NCI-H1436 (cell line): ENCODE measurements around the gene FOXF1.

ENCODE experiments used
- DNase-seq: peaks from one replicate; lab custom pipeline; 2025; lab: John Stamatoyannopoulos, UW

The FOXF1 gene

GRCh38 chr16:86492961-86493629, 17.2 kb upstream of the FOXF1 start:
- no peak for DNase-seq

DNA sequence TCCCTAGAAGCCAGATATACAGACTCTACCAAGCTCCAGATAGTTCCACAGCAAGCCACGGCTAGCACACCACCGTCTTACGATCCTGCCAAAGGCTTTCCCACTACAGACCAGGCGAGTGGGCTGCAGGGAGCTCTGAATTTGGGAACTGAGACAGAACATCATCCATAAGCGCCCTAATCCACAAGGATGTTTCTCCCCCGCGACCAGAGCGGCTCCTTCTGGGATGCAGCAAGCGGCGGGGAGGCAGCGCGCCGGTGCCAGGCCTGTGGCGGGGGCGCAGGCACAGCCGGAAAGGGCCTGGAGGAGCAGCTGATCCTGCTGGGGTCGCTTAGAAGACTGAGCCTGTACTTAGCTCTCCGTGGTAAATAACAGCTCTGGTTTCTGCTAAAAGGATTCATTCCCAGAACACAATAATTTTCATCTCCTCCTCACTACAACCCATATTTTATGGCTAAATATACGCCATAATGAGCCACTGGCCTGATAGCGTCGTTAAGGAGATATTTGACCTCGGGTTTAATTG, 16.2 kb upstream of the FOXF1 start:
- no peak for DNase-seq

DNA sequence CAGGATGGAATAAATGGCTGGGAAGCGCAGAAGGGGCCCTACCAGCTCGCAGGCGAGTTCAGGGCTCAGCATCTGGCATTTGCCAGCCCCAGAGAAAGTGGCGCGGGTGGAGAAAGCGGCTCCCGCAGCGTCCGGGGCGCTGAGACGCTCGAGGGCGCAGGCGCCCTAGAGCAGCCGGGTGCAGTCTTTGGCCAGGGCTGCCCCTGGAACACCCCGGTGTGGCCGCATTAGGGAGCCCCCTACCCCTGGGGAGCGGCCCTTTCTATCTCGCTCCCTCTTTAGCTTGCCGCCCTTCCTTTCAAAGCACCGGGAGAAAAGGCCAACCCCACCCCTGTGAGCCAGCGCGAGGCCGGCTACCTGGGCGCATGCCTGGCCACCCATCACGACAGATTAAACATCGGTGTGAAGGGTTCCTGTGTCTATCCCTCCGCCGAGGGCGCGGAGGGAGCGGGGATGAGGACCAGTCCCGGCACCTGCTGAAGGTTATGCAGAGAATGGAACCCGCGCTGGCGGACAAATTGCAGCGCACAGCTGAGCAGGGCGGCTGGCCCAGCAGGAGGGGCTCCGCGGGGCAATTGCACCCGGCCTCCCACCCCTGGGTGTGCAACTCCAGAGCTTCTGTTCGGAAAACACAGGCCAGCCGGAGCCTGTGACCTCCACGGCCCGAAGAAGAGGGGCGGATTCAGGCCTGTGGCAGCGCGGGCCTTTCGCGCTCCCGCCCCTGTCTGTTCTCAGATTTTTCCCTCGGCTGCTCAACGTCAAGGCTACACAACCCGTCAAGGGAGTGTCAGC, 15.6 kb upstream of the FOXF1 start:
- no peak for DNase-seq

DNA sequence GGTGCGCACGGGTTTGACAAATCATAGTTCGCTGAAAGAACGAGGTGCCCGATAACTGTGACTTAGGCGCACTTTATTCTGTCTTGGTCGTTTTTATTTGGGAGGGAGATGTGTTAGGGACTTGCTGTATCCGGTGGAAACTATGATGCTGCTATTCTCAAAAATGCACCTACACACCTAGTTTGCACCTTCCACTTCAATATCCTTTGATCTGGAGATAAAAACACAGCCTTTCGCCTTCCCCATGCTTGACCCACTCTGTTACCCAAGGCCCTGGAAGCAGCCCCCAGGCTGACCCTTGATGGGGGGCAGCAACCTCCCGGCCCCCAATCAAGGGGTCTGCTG, 15.0 kb upstream of the FOXF1 start:
- no peak for DNase-seq

GRCh38 chr16:86495756-86496261, 14.5 kb upstream of the FOXF1 start:
- DNase-seq, result no peak

- no peak for DNase-seq
These were observed 13.9 kb upstream of the FOXF1 start for GRCh38 chr16:86496262-86496928.

DNA sequence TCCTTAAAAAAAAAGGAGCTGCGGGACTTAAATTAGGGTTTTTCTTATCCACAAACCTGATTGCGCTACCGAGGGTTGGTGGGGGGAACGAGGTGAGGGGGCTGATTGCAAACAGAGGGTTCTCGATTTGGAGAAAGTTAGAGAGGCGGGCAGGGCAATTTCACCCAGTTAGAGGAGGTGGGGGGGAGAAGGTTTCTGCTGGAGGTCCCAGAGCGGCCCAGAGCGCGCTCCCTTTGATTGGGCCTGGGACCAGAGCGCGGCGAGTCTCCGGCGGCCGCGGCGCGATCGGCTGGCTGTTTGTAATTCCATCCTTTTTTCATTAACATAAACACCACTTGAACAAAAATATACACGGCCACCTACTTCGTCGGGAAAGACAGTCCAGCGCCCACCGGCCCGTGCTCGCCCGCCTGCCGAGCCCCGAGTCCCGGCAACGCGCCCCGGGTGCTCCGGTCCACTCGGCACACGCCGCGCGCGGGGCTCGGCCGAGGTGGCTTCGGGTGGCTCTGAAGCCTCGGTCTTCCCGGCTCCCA, 13.3 kb upstream of the FOXF1 start:
- no peak for DNase-seq

GRCh38 chr16:86497551-86498021, 12.7 kb upstream of the FOXF1 start:
- DNase-seq, result no peak

DNA sequence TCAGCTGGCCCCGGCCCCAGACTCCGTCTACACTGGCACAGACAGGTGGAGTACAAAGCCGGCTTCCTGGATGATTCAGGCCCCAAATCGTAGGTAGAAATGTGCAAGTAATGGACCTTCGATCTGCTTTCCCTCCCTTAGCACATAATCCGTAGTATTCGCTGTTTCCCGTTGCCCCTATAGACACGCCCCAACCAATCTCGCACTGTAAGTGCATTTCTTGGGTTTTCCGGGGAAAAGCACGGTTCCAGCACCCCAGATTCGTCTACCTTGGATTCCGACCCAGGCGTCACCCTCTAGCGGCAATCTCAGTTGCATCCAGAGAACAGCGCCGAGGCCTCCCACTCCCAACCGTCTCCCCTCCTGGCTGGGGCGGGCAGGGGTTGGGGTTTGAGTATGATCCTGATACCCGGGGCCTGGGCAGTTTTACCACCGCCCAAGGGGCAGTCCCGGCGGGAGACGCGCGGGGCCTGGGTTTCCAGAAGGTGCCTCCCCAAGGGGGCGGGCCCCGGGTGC, 12.1 kb upstream of the FOXF1 start:
- DNase-seq, result no peak

DNA sequence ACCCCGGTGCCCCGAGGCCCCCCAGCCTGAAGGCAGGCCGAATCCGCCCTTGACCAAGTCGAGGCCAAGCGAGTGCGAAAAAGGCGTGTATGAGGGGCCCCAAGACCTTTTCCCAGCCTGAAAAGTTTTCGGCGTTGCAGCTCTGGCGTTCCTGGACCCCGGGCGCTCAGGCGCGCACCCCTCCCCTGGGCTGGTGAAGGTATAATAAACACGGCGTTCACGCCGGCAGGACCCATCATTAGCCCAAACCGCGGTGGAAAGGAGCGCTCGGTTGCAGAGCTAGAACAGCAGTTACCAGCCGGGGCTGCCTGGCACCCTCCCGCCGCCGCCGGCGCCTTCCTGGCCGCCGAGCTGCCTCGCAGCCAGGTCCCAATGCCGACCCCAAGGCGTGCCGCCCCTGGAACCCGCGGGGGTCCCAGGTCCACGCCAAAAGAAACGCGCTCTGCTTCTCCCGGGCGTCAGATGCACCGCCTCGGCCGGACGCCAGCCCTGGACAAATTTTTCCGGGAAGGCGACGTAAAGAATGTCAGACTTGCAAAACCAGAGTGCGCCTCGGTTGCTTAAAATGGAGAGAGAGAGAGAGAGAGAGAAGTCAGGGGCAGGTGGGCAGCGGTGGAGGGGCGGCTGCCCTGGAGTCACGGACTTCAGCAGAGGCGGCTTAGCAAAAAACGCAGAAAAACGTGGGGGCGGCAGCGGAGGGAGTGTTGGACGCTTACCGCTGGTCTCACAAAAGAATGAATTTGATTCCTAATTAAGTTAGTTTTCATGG, 11.5 kb upstream of the FOXF1 start:
- no peak for DNase-seq

- DNase-seq, result no peak
These were observed 10.9 kb upstream of the FOXF1 start for GRCh38 chr16:86499440-86499786.

DNA sequence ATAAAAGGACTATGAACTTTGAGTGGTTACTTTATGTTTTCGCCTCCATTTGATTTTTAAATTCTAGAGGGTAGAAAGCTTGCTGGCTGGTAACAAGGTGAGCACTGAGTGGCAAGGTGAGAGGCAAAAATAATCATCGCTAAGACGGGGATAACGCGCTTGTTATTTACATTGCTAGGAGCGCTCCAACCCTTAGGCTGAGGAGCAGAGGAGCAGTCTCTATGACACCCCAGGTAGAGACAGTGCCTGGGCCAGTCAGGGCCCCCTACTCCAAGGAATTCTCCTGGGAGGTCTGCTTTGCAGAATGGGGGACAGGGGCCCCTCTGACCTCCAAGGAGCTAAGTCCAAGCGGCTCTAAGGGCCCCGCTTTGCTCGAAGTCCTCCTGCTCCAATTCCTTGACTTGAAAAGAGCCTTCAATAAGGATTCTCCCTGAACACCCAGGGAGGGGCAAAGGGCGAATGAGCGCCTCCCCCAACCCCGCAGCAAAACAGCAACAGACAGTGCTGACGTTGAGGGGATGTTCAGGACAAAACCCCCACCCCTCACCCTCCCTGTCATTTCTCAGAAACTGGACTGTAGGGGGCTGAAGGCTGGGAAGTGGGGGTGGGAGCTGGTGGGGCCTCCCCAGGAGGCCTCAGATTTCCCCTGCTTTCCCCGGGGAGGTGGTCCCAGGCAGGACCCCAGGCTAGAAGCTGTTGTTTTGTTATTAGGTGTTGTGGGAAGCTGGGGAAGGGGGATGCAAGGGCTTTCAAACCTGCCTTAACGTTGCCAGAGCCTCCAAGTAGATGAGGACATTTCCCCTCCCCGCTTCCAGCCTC, 10.2 kb upstream of the FOXF1 start:
- no peak for DNase-seq

GRCh38 chr16:86500708-86501510, 9.4 kb upstream of the FOXF1 start:
- no peak for DNase-seq

- no peak for DNase-seq
These were observed 8.1 kb upstream of the FOXF1 start for GRCh38 chr16:86501989-86502855.

DNA sequence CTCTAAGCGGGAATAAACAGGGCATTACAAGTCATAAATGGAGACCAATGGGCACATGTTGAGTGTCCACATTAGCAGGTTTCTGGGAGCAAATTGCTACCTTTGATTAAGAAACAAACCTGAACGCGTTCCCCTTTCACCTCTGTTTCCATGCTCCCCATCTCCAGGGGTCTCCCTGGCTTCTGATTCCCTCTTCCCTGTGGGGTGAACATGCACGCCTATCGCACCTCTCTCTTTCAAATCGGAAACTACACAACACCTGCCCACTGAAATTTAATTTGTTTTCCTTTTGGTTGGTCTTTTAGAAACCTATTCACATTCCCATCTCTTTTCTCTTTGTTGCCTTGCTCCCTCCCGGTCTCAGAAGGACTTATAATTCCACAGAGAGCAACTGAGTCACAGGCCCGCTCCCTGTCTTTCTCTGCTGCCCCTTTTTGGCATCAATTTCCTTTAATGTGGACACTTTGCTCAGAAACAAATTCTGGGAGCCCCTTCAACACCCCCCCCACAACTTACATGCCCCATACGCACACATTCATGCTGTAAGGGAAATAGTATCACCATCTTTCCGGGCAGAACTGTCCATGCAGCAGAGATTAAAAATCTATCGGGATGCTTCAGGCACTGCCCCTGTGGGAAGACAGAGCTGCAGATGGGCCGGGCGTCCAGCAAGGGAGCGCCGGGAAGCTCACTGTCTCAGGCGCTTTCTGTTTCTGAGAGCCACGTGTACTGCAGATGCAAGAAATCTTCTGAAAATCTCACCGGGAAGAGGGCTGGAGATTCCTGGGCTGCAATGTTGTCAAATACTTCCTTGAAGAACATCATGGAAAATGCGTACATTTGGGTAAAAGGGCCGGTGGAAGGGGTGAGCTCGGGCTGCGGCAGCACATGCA, 7.2 kb upstream of the FOXF1 start:
- no peak for DNase-seq

- DNase-seq, result no peak
These were observed 6.5 kb upstream of the FOXF1 start for GRCh38 chr16:86503830-86504229.

GRCh38 chr16:86504315-86505184, 5.8 kb upstream of the FOXF1 start:
- no peak for DNase-seq
